K562 (cell line): ENCODE results near the gene TPGS1. TPM values are rescaled to one million over a fixed set of nuclear protein-coding genes. Genes with fewer than 3 reads are reported as not detected.

Source experiments
- ATAC-seq: fragments of 200-7000 bp; cut with Tn5 transposase; 3 replicates; pipeline ENCODE4 v1.9.1; 2020; ENCODE audit warnings: moderate library complexity
- BruUV-seq: library from RNA; stranded (reverse); fragments of 400-500 nt; replicated peaks from 2 replicates; lab custom pipeline; 2021; lab: Mats Ljungman, UMichigan
- CTCF ChIA-PET: fragments of 300-600 bp; formaldehyde crosslinking; extraction: SDS; loops from one replicate; lab custom pipeline; 2021; ENCODE audit warnings: low intra/inter-chr PET ratio; lab: Yijun Ruan, JAX
- POLR2A ChIA-PET: fragments of 300-600, 350-650 bp; sonication (Branson Sonifier 250); formaldehyde crosslinking; extraction: SDS; loops from one replicate; lab custom pipeline; 2021; ENCODE audit warnings: antibody characterized with exemption, inconsistent platforms; lab: Yijun Ruan, JAX
- DNase-seq, 4 experiments: peaks; one replicate each; pipeline versions ENCODE4 v3.0.0 to v3.0.0-alpha.2; 2011 to 2018; ENCODE audit warnings: low spot score in 3 of 4, mixed read lengths in 3 of 4; ENCODE audit errors: extremely low read depth in 1 of 4
- FAIRE-seq: peaks from 2 replicates; lab custom pipeline; 2011; peaks lifted over from hg19 to GRCh38; lab: Jason Lieb, UNC
- H2AFZ ChIP-seq: 2 replicates; pipeline ENCODE4 v1.6.0; 2011; ENCODE audit warnings: low read depth, low read length, control low read depth, inconsistent platforms
- H3K27ac ChIP-seq: fragments of 200-600 bp; 3 replicates; pipeline ENCODE4 v1.8.0; 2011; ENCODE audit warnings: low read depth, mild to moderate bottlenecking, control low read depth, inconsistent platforms, low read length, moderate library complexity, mixed read lengths; ENCODE audit errors: extremely low read depth
- H3K27me3 ChIP-seq, 2 experiments: fragments of 300-600 bp in 1 of 2; 2 replicates in 1 of 2; 3 replicates in 1 of 2; pipeline versions ENCODE4 v1.6.0 to v1.8.0; 2011; ENCODE audit warnings: inconsistent platforms in 2 of 2, low read length in 2 of 2, mild to moderate bottlenecking in 1 of 2, mixed read lengths in 1 of 2, moderate library complexity in 1 of 2; ENCODE audit not compliant: control insufficient read depth in 2 of 2, insufficient read depth in 2 of 2
- H3K36me3 ChIP-seq: fragments of 300-600 bp; 3 replicates; pipeline ENCODE4 v1.8.0; 2011; ENCODE audit warnings: mild to moderate bottlenecking, low read length, inconsistent platforms; ENCODE audit not compliant: control insufficient read depth, insufficient read depth
- H3K4me1 ChIP-seq, 2 experiments: fragments of 200-600 bp in 1 of 2; replicated peaks in 1 of 2; 2 replicates in 1 of 2; 3 replicates in 1 of 2; pipeline versions ENCODE4 v1.5.1 to v1.8.0; 2011; ENCODE audit warnings: inconsistent platforms in 2 of 2, low read length in 2 of 2, mild to moderate bottlenecking in 1 of 2, mixed read lengths in 1 of 2, moderate library complexity in 1 of 2; ENCODE audit not compliant: control insufficient read depth in 2 of 2, insufficient read depth in 2 of 2
- H3K4me2 ChIP-seq: 2 replicates; pipeline ENCODE4 v1.6.1; 2011; ENCODE audit warnings: low read length, control low read depth, inconsistent platforms, mixed read lengths; ENCODE audit not compliant: insufficient read depth
- H3K4me3 ChIP-seq: fragments of 200-600 bp; sonication (generic), shearing (Covaris generic); 2 replicates; pipeline ENCODE4 v1.5.1; 2016; ENCODE audit warnings: control low read depth, inconsistent platforms
- H3K79me2 ChIP-seq: fragments of 200-600 bp; 3 replicates; pipeline ENCODE4 v1.8.0; 2011; ENCODE audit warnings: low read length, inconsistent platforms; ENCODE audit not compliant: control insufficient read depth, insufficient read depth
- H3K9ac ChIP-seq, 2 experiments: 2 replicates each; pipeline versions ENCODE4 v1.6.0 to v1.6.1; 2011; ENCODE audit warnings: low read depth in 2 of 2, low read length in 2 of 2, control low read depth in 1 of 2, inconsistent platforms in 1 of 2, mild to moderate bottlenecking in 1 of 2, mixed read lengths in 1 of 2; ENCODE audit not compliant: insufficient read depth in 1 of 2
- H3K9me1 ChIP-seq: one replicate; pipeline ENCODE4 v1.6.0; 2011; ENCODE audit warnings: inconsistent platforms, mild to moderate bottlenecking, low read length, moderate library complexity; ENCODE audit not compliant: control insufficient read depth, insufficient read depth
- H3K9me3 ChIP-seq: replicated peaks from 2 replicates; pipeline ENCODE4 v1.5.1; 2011; ENCODE audit warnings: low read depth, low read length, inconsistent platforms; ENCODE audit not compliant: control insufficient read depth, insufficient read depth
- H4K20me1 ChIP-seq: replicated peaks from 2 replicates; pipeline ENCODE4 v1.6.1; 2011; ENCODE audit warnings: low read length, inconsistent platforms, mixed read lengths; ENCODE audit not compliant: control insufficient read depth, insufficient read depth
- MNT ChIP-seq, 2 experiments: fragments of 450-650 bp; conservative IDR thresholded peaks; 2 replicates each; pipeline ENCODE4 v1.6.1; 2017; ENCODE audit warnings: mild to moderate bottlenecking in 2 of 2, moderate library complexity in 2 of 2
- TFAP4 ChIP-seq: sonication (generic); formaldehyde crosslinking; IDR thresholded peaks from 2 replicates; pipeline ENCODE4 v1.8.0; 2022; ENCODE audit warnings: missing genetic modification reagents, mild to moderate bottlenecking, moderate library complexity, borderline replicate concordance
- whole genome bisulfite sequencing: fragments of 100-300 bp; shearing (Covaris generic); methylation state at CpG from one replicate; pipeline ENCODE4 v1.1.6; 2016; ENCODE audit warnings: low coverage, mixed read lengths; ENCODE audit not compliant: insufficient coverage; ENCODE audit errors: missing lambda C conversion rate; 5-methylcytosine and 5-hydroxymethylcytosine counted together
- in situ Hi-C: fragments of 300-500 bp; cut with MboI; formaldehyde crosslinking; loops from 4 replicates; pipeline ENCODE4 v1.15.0; 2018; ENCODE audit warnings: inconsistent platforms, mixed read lengths
- intact Hi-C: fragments of 100-400 bp; cut with micrococcal nuclease; formaldehyde crosslinking; loops from 2 replicates; pipeline ENCODE4 v1.14.2; 2022
- polyA plus RNA-seq, 8 experiments: library from polyadenylated mRNA; depleted of rRNA in 4 of 8; stranded (reverse) in 5 of 8; unstranded in 3 of 8; fragments of >200 nt; fragmentation: Nextera tagmentation in 2 of 8; fragmentation: Illumina TruSeq in 1 of 8; extraction: Ambion mirVana in 2 of 8; extraction: Trizol in 1 of 8; gene quantifications; 2 replicates each; pipeline versions ENCODE4 v1.2.1 to v1.2.3, GENCODE V29; 2011 to 2014; ENCODE audit warnings: inconsistent platforms in 1 of 8, missing spikeins in 1 of 8
- total RNA-seq, 7 experiments: library from RNA; depleted of rRNA in 6 of 7; stranded (reverse); fragments of >200 nt in 6 of 7; fragmentation: Illumina TruSeq in 2 of 7; extraction: Trizol in 2 of 7; gene quantifications; 2 replicates each; pipeline versions ENCODE4 v1.2.1 to v1.2.3, GENCODE V29; 2011 to 2021; ENCODE audit warnings: low replicate concordance in 1 of 7

The TPGS1 gene
- total and polyA plus RNA-seq, 9 of the 15 experiments (the other 6 are each of a cell fraction or from before 2014, with no cell fraction given), result 0.30 to 31.6 (median 1.2) TPM; not detected in 2

GRCh38 chr19:463483-464207, 43.7 kb upstream of the TPGS1 start:
- BruUV-seq, result no TSS peak
- no peak overlapping the region for H3K27ac ChIP-seq
- no peaks in the 10 kb centered on the region for H3K36me3 ChIP-seq
- 62% methylated on average over 19 of the region's 35 CpGs for WGBS
- H3K9ac ChIP-seq, result peak overlapping the region in 1 of 2 experiments; percentile 45; a peak in 1 of 4 replicates
- no peak for ATAC-seq
- in situ Hi-C loops, result no loop called here
- no peaks in the 10 kb centered on the region for H3K79me2 ChIP-seq
- CTCF ChIA-PET, result no interaction called here
- H3K4me3 ChIP-seq, result no peak overlapping the region
- TF ChIP-seq TFAP4 (CRISPR knock-in tag) (0 out of 2 replicates have a peak, but pooled peaks have one; percentile 21), MNT (conservative IDR thresholded peaks at IDR 0.05) (no peak)
- TF ChIP-seq, all 486 proteins: peak for 1
- POLR2A ChIA-PET, result interaction anchor here (0.7 to 1.0 kb wide), 3 partner anchors 9 to 149 kb away, joined by 3 read pairs; no protein-coding TSS in a partner anchor
- H3K27me3 ChIP-seq, result 0 out of 5 replicates have a peak, but pooled peaks cover 0 to 4% of the 10 kb centered on the region in 2 experiments
- H2AFZ ChIP-seq, result no peak overlapping the region
- H3K4me1 ChIP-seq, result peaks cover 5 to 43% of the 10 kb centered on the region in 2 experiments; a peak in 4 of 5 replicates
- H3K9me1 ChIP-seq, result no peaks in the 10 kb centered on the region
- intact Hi-C loops, result no loop called here
- 0 out of 2 replicates have a peak, but pooled peaks cover 2% of the 10 kb centered on the region for H4K20me1 ChIP-seq
- H3K4me2 ChIP-seq, result no peak overlapping the region
- DNase-seq, result no peak
- FAIRE-seq, result no peak
- no peaks in the 10 kb centered on the region; the same call in 1 of the 2 replicates for H3K9me3 ChIP-seq
